ENCODE data around the gene EGLN1. TPM values are rescaled to one million over a fixed set of nuclear protein-coding genes. Genes with fewer than 3 reads are reported as not detected.

The EGLN1 gene
- total RNA-seq, 2 donors from 2014 or later: 36.6 to 79.1 TPM

DNA sequence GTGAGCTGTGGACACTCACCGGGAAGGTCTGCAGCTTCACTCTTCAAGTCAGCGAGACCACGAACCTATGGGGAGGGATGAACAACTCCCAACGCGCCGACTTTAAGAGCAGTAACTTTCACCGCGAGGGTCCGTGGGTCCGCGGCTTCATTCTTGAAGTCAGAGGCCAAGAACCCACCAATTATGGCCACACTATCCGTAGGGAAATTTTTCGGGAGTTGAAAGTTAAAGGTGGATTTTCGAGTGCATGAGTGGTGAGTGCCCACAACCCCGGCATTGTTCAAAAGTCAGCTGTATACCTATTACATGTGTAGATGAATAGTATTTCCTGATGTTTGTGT, 104.1 kb downstream of the EGLN1 start:
- no peaks in the 10 kb centered on the region for H3K27me3 ChIP-seq
- intact Hi-C loops (cut with DNase I): no loop called here
- no peak overlapping the region for H3K9ac ChIP-seq (ENCODE audit: low read depth in 2 of 2, low read length in 2 of 2)
- no peaks in the 10 kb centered on the region for H3K4me1 ChIP-seq
- DNase-seq: no peak
- no peak overlapping the region for H3K27ac ChIP-seq
- no peaks in the 10 kb centered on the region for H3K36me3 ChIP-seq
- H3K9me3 ChIP-seq: no peaks in the 10 kb centered on the region
- no peak for TF ChIP-seq CTCF (IDR thresholded peaks at IDR 0.05)
- H3K4me3 ChIP-seq: no peak overlapping the region

- no peak overlapping the region for H3K27ac ChIP-seq
- H3K27me3 ChIP-seq: no peaks in the 10 kb centered on the region
- intact Hi-C loops (cut with DNase I): no loop called here
- DNase-seq: no peak
- H3K9ac ChIP-seq (ENCODE audit: low read depth in 2 of 2, low read length in 2 of 2): no peak overlapping the region
- H3K36me3 ChIP-seq: no peaks in the 10 kb centered on the region
- TF ChIP-seq CTCF (IDR thresholded peaks at IDR 0.05): no peak
- no peaks in the 10 kb centered on the region for H3K4me1 ChIP-seq
- no peaks in the 10 kb centered on the region for H3K9me3 ChIP-seq
- H3K4me3 ChIP-seq: no peak overlapping the region
These were observed 104.6 kb downstream of the EGLN1 start for GRCh38 chr1:231317306-231318014.

- peak; percentile 30 for DNase-seq
- Histone ChIP-seq H3K9me3 (no peaks in the 10 kb centered on the region), H3K27me3 (no peaks in the 10 kb centered on the region), H3K4me3 (no peak overlapping the region), H3K27ac (no peak overlapping the region), H3K4me1 (no peaks in the 10 kb centered on the region), H3K9ac (ENCODE audit: low read depth in 2 of 2, low read length in 2 of 2) (no peak overlapping the region), H3K36me3 (no peaks in the 10 kb centered on the region)
- intact Hi-C loops (cut with DNase I): no loop called here
- TF ChIP-seq CTCF (IDR thresholded peaks at IDR 0.05): peak; percentile 50
These were observed 106.2 kb downstream of the EGLN1 start for GRCh38 chr1:231315887-231316286.

Other genes starting within 250 kb of the EGLN1 start
- 10 to 100 TPM; 34.9 to 40.5 TPM for gene GNPAT, start 181.1 kb downstream of the EGLN1 start, total RNA-seq
- gene EXOC8, start 84.4 kb downstream of the EGLN1 start, total RNA-seq: 10 to 100 TPM; 13.2 to 14.9 TPM
- gene SPRTN, start 84.0 kb downstream of the EGLN1 start, total RNA-seq: 10 to 100 TPM in 1 of 2 donors, 1 to 10 TPM in 1; 8.5 to 12.3 TPM
- gene TSNAX, start 106.4 kb upstream of the EGLN1 start, total RNA-seq: 10 to 100 TPM; 22.6 to 37.3 TPM
- 1 to 10 TPM; 3.4 to 5.3 TPM for gene DISC1, start 204.5 kb upstream of the EGLN1 start, total RNA-seq